Frontal cortex (tissue), 4 donors: ENCODE results near the gene HPCA. TPM values are rescaled to one million over a fixed set of nuclear protein-coding genes. Genes with fewer than 3 reads are reported as not detected.
A peak's percentile ranks its signal among the peaks of the same experiment; 100 is the strongest.

Experiments used
- DNase-seq, 2 donors: peaks; one replicate each; pipeline ENCODE4 v3.0.0; 2012; ENCODE audit warnings: low spot score in 2 of 2
- FAIRE-seq: peaks from 2 replicates; lab custom pipeline; 2012; peaks lifted over from hg19 to GRCh38; lab: Jason Lieb, UNC
- total RNA-seq: library from RNA; depleted of rRNA; stranded (reverse); fragments of >200 nt; gene quantifications from one replicate; pipeline ENCODE4 v1.2.3, GENCODE V29; 2014
- donor health status: control.
- donor health status: control.
- donor health status: control.

The HPCA gene
- total RNA-seq, result 21.6 TPM

DNA sequence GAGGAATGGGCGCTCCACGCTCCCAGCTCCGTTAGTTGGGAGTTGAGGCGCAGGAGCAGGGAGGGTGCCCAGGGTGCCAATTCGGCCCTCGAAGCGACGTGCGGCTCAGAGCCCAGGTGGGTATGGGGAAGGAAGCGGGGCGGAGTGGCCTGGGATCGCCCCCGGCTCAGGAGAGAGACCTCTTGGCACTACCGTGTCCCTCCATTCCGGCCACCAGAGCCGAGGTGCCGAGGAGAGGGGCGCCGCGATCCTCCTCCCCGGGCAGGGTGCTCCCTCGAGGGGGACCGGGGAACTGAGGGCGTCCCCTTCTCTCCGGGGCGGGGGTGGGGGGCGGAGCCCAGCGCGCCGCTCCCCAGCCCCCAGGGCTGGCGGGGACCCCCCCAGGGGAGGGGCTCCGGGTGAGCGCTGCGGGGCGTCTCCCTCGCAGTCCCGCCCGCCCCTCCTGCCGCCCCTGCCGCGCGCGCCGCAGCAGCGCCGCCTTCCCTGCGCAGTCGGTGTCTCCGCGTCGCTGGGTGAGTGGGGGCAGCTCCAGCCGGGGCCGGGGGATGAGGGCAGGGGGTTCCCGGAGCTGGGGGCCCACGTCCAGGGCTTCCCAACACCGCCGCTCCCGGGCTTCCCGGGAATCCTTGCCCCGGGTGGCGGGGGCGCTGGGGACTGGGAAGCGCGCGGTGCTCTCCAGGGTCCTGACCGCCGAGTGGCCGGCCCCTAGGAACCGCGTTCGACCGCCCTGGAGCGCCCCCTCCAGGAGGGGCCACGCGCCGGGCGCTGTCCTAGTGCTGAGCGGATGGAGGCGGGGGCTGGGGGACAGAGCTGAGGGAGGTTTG is at the start of gene HPCA:
HPCA (plus strand) TSS at position 488 of the 824 bp plus-strand sequence. CDS start 2,408 bp downstream, outside the sequence.
- DNase-seq (peak; percentile 59 to 61), FAIRE-seq (no peak)

DNA sequence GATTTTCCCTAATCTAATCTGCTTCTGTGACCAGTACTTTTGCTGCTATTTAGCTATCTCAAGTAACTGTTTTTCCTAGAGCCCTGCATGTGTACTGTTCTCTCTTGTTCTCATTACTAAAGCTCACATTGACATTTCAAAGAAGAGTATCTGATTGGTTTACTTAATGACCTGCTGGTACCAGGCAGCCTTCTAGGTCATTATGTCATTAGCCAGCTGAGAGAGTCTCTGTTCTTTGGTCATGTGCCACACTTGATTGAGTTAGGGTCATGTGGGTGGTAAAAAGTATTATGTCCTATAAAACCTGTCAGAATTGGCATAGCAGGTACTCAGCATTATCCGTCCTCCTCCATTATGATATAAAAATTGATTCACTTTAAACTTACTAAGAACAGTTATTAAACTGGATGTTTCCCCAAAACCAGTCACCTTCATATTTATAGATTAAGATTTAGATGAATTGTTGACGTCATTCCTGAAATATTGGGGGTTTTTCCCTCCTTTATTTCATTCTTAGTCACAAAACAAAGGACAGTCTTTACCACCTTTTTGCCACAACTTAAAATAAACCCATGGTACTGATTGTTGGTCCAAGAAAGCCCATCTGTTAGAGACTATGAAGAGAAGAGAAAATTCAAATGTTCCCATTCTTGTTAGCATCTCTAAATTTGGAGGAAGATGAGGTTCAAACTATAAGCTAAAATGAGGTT is 37.8 kb upstream of the HPCA start:
- no peak for FAIRE-seq

DNA sequence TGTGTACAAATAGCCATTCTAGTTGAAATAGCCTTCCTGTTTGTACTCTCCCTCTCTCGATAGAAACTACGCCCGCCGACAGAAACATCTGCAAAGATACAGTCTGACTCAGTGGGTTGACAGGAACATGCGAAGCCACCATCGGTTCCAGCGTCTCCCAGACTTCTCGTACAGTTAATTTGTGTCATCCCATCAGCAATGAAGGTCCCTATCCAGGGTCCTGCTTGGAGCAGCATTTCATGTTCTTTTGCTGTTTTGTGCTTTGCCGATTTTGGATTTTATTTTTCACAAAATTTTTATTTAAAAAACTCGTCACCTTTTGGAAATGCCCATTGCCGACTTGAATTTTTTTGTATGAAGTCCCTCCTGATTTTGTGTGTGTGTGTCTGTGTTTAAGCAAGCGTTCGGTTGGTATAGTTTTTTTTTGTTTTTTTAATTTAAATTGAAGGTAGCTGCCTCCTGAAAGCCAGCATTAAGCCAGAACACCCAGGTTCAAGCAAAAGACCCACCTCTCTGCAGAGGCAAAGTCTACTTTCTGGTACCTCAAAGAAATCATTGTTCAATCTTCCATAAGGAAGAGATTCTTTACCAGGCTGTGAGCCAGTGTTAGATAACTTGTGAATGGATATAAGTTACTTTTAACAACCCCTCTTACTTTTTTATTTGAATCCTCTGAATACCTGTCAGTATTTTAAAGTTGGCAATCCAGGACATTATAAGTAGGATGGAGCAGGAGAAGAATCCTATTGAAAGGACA is 30.3 kb upstream of the HPCA start:
- FAIRE-seq (no peak), DNase-seq (no peak)

More for the DNA sequence above, 37.8 kb upstream of the HPCA start:
- DNase-seq, result no peak

DNA sequence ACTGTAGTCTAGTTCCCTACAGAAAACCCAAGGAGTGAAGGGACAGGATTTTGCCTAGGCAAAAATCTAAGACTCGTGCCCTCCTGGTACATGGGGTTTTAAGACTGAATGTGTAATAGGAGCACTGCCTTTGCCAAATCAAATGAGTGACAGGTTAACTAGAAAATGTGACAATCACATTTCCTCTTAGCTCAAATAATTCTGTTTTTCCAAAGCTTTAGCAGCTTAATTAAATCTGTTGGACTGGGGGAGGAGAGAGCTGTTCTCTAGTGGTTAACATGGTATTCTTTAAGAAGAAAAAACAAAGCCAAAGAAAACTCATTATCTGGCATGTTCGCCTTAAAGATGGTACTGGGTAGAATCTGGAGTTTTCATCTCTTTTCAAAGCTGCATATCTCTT is 28.2 kb upstream of the HPCA start:
- no peak for DNase-seq
- no peak for FAIRE-seq

DNA sequence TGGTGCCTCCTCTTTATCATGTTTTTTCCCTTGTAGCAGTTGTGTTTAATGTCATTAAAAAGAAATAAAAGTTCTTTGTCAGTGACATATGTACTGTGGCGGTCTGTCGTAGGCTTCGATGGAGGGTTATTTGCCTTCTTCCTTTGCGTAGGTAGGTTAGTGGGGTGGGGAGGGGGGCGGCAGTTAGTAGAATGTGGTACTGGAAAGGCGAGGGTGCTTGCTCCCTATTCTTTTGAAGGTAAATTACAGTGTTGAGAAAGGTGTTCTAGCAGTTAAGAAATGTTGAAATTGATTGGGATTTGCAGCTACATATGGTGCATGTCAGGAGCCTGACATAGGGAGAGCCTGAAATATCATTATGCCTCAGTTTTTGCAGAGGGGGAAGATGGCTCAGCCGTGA is 27.5 kb upstream of the HPCA start:
- no peak for DNase-seq
- FAIRE-seq, result no peak

DNA sequence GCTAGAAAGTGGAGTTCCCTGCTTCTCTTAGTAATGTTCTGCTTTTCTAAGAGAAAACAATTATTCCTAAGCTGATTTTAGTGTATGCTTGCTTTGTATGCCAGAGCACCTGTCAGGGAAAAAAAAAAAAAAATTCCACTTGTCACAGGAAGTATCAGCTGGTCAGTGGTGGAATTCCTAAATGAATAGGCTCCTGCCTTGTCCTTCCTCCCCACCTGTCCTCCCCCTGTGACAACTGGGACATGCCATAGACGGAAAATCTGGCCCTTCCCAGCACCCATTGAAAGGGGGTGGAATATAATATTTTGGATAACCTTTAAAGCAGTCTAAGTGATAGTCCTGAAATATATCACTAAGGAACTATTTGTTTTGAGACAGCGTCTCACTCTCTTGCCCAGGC is 26.4 kb upstream of the HPCA start:
- FAIRE-seq (no peak), DNase-seq (no peak)

DNA sequence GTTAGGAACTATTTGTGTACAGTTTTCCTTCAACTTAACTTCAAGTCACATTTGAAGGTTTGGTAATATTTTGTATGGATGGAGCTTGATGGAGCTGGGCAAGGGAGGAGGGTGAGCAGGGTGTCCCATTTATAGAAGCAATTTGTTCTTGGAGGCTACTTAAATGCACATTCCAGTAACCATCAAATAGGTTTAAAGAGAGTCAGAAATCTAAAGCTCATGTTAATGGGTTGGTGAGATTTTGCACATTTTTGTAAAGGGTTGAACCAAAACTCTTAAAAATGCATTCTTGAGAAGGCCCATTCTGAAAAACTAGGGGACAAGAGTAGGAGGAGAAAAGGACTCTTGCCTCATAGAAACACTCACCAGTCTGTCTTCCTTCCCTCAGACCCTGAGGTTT is 25.7 kb upstream of the HPCA start:
- DNase-seq, result no peak
- FAIRE-seq, result no peak

DNA sequence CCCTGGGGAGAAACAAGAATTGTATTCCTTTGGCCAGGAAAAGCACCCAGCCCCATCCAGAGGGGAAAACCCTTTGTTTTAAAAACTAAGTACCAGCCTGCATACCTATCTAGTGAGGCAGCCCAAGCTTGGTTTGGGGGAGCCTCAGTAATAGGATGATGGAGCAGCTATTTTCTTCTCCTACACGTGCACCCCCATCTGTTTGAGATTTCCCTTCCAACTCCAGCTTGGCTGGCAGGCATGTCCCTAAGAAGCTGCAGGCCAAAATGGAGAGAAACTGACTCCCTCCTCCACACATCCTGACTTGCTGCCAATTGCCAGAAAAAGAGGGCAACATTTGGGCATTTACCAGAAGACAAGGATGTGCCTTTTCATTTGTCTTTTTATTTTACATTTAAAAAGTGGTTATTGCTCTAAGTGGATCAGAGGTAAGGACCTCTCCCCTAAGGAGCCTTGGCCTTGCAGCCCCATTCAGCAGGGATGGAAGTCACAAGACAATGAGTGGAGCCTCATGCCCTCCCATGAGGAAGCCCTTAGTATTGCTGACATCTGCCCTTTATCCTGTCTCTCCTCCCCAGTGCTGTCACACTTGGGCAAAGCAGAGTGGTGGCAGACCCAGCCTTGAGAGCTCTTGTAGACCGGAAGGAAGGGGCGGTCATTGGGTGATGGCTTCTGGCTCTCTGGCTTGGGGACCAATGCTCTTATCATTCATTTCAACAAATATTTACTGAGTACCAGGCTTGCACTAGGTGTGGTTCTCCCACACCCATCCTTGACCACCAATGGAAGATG is 24.2 kb upstream of the HPCA start:
- DNase-seq, result no peak
- no peak for FAIRE-seq

DNA sequence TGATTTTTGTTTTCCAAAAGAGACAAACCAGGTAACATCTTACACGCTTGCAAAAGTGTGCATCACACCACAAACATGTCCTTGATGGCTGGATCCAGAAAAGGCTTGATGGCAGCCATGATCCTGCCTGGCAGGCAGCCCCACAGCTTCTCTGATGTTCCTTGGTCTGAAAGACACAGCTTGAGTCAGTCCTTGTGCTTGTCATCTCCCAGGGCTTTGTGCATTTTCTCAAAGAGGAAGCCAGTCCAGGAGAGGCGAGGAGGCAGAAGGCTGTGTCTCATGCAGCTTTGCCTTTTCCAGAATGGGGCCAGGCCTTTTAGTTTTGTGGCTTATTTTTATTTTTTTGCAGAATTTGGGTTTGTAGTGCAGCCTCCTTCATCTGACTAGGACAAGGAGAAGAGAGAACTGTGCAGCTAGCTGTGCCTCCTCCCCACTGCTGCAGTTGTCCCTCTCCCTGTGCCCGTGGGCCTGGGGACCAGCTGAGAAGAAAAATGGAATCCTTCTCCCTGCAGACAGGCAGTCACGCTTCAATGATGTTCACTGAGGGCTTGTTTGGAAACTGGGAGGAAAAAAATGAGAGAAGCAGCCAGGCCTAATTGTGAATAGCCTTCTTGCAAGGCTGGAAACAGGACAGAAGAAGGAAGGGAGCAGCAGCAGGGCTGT is 22.9 kb upstream of the HPCA start:
- FAIRE-seq (no peak), DNase-seq (no peak)

DNA sequence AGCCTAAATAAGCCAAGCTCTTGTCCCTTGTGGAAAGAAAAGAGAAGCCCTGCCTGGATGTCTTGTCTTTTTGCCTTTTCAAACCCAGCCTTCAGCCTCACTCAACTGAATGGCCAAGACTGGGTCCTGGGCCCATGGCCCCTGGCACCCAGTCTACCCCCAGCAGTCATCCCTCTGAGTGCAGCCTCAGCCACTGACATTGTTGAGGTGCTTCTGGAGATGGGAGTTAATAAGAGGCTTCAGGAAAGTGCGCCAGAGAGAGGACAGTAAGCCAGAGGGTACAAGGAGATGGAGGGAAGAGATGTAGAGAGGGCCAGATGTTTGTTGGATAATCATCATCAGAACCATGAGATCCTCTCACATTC is 22.4 kb upstream of the HPCA start:
- no peak for DNase-seq
- FAIRE-seq, result no peak

DNA sequence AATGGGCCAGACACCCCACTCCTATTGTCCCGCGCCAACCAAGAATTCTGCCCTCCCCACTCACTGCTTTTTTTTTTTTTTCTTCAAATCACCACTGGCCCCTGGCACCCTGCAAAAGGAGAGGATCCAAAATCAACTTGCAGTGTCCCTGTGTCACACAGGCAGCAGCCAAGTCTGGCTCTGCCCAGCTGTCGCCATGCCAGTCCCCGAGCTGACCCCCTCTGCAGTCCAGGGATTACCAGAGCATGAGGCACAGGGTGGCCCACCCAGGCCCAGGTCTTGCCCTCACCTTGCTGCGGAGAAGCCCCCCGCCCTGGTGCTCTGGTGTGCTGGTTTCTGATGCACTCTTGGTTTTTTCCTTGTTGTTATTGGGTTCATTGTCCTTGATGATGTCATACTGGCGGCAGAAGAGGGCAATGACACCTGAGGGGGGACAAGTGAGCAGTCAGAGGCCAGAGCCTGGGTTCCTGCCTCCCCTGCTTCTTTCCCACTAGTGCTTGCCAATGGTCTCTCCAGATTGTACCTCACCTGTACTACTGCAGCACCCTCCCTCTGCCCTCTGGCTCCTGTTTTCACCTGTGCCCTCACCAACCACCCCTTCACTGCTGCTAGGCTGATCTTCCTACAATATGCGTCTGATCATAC is 21.8 kb upstream of the HPCA start:
- FAIRE-seq, result no peak
- no peak for DNase-seq

DNA sequence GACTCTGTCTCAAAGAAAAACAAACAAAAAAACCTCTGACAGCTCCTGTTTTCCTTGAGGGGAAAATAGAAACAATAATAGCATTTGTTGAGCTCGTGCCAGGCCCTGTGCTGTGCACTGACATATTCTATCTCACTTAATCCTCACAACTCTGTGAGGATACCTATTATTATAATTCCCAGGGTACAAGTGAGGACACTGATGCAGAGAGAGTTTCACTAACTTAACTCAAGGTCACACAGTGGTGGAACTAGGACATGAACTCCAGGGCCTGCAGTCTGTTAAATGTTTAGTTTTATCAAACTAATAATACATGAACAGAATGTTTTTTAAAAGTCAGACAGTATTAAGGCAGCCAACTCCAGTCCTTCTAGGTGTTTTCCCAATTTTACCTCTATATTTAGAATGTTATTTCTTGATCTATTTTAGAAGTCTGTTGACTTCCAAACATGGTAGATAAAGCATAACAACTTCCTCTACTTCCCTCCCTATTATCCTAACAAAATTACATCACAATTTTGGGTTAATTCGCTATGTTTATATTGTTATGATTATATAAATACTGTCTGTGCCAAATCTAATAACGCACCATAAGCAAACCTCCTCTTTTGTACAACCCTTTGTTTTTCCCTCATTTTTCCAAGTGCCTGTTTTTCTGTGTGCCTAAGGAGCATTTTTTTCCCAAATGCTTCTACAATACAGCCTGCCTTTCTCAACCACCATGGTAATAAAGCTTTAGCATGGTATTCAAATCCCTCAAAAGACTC is 20.5 kb upstream of the HPCA start:
- FAIRE-seq (no peak), DNase-seq (no peak)

DNA sequence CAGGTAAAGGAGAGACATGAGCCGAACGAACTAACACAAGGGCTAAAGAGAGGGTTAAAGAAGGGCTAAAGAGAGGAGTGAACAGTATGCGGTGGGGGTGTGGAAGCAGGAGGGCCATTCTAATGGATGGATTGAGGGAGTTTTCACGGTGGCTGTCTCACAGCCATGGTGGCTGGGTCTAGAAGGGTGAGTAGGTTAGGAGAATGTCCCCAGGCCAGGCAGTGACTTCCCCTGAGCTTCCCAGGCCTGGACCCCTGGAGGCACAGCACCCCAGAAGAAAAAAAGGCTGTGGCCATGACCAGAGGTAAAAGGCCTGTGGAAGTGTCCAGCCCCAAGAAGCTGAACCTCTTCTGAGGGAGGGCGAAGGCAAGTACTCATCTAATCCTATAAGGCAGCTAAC is 19.1 kb upstream of the HPCA start:
- FAIRE-seq (no peak), DNase-seq (no peak)

DNA sequence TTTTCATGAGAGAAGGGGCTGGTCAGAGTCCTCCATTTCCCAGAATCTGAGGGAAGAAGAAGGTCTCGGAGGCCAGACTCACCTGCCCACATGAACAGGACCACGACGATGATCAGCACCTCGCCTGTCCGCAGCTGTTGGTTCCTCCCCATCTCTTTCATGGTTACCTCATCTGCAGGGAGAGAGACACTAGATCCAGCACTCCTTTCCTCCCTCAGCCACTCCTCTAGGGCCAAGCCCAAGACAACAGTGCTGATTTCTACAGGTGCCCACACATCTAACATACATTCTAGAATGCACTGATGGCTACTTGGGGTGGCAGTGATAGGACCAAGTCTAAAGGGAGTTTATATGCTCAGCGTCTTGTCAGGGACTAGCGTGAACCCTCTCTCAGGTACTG is 18.6 kb upstream of the HPCA start:
- FAIRE-seq (no peak), DNase-seq (no peak)

DNA sequence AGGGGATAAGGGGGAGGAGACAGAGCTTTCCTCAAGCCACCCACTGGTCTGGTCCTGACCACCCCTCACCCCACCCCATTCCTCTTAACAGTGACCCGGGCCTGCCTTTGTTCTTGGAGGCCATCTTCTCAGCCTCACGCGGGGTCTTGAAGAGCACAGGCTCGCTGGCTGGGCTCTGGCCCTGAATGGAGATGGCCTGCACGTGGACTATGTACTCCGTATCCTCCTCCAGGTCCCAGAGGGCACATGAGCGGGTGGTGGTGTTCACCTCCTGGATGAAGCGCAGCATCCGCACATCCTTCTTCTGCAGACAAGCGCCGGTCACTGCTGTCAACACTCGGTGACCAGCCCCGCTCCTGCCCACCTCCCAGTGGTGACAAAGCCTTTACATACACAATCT is 18.2 kb upstream of the HPCA start:
- no peak for FAIRE-seq

DNA sequence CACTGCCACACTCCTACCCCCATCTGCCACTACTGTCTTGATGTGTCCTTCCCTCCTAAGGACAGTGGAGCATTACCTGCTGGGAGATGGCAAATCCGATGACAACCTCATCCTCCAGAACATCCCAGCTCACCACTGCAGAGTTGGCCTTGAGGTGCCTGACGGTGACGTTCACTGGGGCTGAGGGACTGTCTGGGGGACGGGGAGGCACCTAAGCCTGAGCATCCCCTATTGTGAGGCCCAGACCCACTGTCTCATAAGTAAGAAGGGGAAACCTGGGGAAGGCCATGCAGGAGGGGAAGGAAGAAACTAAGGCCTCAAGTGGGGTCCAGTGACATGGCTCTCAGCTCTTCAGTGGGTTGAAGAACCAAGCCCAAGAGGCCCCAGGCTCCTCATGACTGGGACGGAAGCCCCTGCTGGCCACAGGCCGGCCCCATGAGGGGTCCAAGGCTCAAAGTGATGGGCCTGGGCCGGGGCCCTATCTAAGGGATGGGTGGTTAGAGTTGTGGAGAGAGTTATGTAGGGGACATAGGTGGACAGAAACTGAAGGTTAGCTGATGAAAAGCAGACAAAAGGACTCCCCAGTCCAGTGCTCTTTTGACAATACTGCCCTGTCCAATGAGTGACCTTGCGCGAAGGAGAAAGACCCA is 17.4 kb upstream of the HPCA start:
- DNase-seq, result no peak
- FAIRE-seq, result no peak

More for the DNA sequence above, 18.2 kb upstream of the HPCA start:
- no peak for DNase-seq

DNA sequence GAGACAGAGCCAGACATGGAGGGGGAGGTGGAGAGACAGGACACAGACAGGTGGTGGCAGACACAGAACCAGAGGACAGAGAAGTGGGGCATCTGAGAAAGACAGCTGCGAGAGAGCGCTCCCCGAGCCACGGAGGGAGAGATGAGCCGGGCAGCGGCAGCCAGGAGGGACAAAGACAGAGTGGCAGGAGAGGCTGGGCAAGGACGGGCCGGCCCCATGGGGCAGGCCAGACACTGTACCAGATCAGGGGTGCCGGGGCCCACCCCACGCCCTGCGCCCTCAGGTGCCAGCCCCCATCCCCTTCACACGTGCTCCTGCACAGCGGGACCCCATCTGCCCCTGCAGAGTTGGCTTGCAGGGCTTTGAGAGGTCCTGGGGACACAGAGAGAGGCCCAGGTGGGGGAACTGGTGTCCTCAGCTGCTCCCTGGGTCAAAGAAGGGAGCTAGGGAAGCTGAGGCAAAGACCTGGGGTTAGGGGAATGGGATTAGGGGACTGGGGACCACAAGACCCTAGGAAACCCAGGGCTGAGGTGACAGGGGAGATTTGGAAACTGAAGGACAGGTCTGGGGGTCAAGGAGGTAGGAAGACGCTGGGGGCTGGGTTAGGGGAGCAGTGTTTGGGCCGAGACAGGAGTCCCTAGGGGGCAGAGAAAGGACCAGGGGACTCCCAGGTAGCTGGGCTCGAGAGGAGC is 16.2 kb upstream of the HPCA start:
- no peak for DNase-seq
- no peak for FAIRE-seq
